GM19023 (cell line): Measurements from ENCODE around the gene GALNT9.
"Not testable (repeated sequence)": the region's sequence is repeated elsewhere in the genome, so short reads cannot be mapped to it uniquely, and the experiment has no call there.

Source experiments
- ATAC-seq: cut with Tn5 transposase; IDR thresholded peaks from one replicate; pipeline ENCODE4 v1.9.1; 2021; ENCODE audit warnings: mild to moderate bottlenecking, moderate library complexity; ENCODE audit not compliant: unreplicated experiment

Gene GALNT9

DNA sequence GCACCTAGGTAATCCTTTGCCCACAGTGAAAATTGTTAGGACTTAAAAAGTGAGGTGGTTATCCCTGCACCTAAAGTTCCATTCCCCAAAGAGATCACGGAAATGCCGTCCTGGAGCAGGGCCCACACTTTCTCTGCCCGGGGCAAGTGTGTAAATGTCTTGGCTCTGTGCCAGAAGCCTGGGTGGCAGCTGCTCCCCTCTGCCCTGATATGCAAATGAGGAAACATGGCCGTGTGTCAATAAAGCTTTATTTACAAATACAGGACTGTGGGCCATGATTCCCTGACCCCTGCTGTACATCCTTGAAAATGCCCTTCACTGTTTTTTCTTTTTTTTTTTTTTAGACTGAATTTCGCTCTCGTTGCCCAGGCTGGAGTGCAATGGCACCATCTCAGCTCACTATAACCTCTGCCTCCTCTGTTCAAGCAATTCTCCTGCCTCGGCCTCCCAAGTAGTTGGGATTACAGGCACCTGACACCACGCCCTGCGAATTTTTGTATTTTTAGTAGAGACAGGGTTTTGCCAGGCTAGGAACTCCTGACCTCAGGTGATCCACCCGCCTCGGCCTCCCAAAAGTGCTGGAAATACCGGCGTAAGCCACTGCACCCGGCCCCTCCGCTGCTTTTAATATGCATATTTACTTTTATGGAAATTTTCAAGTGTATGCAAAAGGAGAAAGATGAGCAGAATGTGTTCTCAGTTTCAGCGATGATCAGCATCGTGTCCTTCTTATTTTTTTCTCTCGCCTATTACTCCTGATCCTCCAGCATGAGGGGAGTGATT is 75.5 kb downstream of the GALNT9 start:
- ATAC-seq: no peak

DNA sequence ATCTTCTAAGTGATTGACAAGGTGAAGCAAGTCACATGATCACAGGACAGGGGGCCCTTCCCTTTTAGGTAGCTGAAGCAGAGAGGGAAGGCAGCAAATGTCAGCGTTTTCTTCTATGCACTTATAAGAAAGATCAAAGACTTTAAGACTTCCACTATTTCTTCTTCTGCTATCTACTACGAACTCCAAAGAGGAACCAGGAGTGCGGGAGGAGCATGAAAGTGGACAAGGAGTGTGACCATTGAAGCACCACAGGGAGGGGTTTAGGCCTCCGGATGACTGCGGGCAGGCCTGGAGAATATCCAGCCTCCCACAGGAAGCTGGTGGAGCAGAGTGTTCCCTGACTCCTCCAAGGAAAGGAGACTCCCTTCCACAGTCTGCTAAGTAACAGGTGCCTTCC is 76.4 kb downstream of the GALNT9 start:
- not testable (repeated sequence) for ATAC-seq

DNA sequence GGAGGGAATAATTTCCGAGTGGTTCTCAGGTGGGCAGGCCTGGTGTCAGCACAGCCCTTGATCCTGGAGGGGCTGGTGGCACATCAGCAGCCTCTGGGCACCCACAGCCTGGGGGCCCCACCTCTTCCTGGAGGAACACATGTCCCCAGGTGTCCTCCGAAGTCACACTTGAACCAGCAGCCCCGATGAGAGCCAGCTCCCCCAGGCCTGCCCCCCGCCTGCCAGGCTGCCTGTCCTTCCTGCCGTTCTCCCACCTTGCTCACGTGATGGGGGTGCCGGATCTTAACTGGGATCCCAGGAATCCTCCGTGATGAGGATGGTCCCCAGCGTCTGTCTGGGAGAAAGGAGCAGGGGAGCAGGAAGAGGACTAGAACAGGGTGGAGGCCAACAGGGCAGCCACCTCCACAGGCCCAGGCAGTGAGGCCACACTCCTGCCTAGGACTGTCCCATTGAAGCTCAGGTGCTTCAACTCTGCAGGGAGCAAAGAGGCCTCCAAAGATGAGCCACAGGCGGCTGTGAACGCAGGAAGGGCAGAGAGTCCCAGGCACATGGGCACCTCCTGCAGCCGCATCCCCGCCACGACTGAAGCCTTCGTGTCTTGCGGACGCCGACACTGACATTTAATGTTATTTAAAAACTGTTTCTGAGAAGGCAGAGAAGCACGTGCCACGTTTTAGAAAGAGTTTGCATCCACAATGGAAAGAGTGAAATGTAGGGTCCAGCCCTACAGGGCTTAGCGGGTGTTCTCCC is 77.5 kb downstream of the GALNT9 start:
- ATAC-seq: no peak

DNA sequence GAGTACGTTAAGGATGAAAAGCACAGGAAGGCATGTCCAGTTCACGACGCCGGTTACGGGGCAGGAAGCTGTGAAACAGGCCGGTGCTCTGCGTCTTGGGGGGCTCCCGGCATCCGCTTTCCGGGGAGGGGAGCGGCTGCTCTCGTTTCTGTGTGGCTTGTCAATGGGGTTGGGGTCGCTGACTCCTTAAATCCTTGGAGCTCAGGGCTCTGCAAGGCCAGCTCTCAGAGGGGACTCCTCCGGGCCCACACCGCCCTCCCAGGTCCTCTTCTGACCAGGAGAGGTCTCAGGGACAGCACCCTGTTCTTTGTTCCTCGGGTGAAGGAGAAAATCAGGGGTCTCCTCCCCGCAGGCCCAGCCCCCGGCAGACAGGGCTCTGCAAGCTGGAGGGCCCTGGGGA is 78.1 kb downstream of the GALNT9 start:
- no peak for ATAC-seq

DNA sequence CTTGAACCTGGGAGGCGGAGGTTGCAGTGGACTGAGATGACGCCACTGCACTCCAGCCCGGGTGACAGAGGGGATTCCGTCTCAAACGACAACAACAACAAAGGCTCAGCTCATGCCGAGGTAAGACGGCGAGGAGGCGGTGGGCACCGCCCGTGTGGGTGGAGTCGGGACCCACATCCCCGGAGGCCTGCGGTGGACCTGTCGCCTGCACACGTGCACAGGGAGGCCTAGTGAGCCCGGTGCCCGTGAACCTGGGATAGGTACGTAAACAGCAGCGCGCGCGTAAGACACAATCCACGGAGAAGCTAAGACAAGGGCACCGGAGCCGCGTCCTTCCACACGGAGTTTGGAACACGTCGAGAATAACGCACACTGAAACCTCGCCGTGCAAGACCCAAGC is 78.7 kb downstream of the GALNT9 start:
- no peak for ATAC-seq

DNA sequence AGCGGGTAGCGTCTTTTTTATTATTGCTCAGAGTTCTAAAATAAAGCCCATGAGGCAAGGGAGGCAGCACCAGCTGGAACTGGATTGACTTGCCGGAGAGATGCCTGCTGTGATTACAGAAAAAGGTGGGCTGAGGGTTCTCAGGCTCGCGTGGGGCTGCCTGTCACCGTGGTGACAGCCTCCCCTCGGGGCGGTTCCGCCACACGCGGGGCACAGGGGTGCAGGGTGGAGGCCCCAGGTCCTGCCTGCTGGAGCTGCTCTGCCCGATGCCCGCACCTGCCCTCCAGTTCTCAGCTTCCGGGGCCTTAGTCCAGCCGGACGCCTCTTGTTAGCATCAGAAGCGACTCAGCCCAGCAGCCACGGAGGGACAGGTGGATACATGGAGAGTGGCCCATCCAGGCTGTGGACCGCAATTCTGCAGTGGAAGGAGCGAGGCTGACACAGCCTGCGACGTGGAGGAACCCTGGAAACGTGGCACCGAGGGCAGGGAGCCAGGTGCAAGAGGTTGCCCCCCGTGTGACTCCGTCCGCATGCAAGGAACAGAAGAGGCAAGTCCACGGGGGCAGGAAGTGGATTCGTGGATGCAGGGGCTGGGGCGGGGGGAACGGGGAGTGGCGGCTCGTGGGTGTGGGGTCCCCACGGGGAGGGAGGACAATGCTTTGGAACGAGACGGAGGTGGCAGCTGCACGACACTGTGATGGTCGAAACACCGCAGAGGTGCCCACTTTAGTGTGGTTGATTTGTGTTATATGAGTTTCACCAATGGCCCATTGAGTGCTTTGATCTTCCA is 79.5 kb downstream of the GALNT9 start:
- no peak for ATAC-seq

DNA sequence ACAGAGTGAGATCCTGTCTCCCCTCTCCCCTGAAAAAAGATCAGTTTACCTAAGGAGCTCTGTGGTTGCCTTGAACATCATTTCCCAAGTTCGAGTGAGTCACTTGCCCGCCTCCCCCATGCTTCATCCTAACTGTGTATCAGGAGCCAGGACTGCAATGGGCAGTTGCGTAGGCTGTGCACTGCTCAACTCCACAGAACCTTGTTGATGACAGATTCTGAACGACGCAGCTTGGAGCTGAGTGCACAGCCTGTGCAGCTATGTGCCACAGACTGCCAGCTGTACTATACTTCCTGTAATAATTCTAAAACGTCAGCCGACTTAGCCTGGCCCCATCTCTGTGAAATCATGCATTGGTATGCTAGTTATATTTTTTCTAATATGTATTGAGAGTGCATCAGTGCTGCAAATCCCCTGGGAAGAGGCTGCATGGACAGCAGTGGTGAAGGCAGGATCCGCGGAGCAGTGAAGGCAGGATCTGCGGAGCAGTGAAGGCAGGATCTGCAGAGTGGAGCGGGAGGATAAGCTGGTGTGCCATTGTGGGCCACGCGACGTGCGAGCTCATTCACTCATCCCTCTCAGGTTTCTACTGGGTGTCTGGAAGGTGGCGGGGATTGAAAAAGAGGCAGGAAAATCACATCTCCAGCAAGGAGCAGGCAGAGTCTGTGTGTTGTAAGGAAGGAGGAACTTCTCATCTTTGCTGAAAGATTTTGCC is 80.8 kb downstream of the GALNT9 start:
- ATAC-seq: no peak

DNA sequence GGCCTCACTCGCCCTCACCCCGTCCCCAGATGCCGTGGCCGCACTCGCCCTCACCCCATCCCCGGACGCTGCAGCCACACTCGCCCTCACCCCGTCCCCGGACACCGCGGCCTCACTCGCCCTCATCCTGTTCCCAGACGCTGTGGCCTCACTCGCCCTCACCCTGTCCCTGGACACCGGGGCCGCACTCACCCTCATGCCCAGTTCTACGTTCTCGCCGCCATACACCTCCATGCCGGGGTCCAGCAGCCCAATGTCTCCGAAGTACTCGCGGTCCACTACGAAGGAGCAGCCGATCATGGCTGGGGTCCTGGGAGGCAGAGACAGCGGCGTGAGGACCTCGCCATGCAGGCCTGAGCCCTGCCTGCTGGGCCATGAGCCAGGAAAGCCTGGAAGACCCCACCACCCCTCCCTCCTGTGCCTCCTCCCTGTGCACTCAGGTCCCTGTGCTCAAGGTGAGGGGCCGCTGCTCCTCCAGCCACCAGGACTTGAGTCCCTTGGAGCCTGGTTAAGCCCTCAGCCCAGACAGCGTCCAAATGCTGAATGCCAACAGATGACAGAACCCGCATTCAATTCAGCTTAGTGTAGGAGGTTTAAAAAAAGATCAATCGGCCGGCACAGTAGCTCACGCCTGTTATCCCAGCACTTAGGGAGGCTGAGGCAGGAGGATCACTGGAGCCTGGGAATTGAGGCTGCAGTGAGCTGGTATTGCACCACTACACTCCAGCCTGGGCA is 81.5 kb downstream of the GALNT9 start:
- ATAC-seq: no peak

DNA sequence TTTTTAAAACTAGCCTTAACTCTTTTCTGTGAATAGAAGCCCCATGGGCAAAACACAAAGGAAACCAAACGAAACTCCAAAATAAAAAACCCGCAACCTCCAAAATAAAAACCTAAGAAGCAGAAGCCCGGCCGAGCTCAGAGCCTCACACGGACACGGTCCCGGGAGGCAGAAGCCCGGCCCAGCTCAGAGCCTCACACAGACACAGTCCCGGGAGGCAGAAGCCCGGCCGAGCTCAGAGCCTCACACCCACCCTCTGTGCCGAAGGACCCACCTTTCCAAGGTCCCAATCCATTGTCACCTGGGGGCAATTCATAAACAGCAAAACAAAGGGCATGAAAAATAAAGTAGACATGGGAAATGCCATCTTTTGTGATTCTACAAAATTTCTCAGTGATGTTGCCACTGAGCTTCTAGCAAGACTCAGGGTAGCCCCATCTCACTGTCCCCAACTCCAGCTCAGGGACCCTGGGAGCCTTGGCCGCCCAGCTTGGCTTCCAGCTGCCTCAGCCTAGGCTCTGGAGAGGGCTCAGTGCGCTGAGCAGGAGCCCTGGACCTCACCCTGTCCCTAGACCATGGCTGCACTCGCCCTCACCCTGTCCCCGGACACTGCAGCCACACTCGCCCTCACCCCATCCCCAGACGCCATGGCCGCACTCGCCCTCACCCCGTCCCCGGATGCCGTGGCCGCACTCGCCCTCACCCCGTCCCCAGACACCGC is 82.2 kb downstream of the GALNT9 start:
- no peak for ATAC-seq

DNA sequence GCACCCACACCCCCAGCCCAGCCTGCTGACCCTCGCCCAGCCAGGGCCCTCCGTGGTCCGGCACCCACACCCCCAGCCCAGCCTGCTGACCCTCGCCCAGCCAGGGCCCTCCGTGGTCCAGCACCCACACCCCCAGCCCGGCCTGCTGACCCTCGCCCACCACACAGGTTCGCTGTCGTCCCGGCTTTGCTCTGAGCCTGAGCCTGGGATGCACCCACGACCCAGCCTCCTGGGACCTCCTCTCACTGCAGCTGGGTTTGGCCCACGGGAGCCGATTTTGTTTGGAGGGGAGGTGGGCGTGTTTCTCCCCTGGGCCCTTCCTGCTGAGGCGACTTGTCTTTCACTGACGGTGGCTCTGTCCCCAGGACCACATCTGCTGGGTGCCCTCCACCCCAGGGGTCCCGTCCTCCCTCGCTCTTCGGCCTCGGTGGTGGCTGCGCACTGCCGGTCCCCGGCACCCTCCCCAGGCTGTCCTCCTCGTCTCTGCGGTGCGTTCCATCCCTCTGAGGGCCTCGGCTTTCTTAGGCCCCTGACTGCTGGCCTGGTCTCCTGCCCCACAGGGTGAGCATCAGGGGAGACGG is 83.8 kb downstream of the GALNT9 start:
- no peak for ATAC-seq

DNA sequence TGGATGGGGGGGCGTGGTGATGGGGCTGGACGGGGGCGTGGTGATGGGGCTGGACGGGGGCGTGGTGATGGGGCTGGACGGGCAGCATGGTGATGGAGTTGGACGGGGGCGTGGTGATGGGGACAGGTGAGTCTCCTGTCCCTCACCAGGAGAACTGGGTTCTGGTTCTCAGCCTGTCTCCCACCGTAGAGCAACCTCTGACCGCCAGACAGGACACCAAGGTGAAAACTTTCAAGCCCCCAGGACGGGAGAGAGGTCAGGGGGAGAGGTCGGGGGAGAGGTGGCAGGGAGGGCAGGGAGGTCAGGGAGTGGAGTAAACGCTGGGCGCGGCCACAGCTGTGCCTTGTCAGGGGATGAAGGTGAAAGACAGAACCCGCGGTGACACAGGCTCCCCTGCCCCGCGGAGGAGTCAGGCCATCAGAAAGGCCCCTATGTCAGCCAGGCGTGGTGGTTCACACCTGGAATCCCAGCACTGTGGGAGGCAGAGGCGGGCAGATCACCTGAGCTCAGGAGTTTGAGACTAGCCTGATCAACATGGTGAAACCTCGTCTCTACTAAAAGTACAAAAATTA is 84.6 kb downstream of the GALNT9 start:
- no peak for ATAC-seq

DNA sequence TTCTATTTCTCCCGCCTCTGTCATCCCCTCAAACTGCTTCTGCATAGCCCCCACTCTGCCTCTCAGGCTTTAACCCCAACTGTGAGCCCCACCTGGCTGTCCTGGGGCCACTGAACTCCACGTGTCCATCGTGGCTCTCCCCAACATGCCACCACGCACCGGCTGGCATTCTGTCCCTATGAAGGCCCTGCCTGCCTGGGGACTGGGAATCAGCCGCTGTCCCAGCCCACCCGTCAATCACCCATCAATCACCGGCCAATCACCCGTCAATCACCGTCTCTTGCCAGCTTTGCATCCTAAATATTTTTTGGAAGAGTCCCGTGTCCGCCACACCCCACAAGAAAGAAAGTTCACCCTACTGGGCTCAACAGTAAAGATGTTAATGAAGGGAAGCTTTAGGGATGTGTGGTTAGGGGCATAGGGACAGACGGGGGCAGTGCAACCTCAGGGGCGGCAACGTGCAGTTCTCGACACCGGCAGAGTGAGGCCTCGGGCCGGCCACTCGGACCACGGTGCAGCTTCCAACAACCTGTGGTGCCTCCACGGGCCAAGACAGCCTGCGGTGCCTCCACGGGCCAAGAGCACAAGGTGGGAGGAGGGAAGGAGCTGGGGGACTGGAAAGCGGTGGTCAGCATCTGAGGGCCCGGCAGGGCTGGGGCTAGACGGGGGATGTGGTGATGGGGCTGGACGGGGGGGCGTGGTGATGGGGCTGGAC is 85.6 kb downstream of the GALNT9 start:
- no peak for ATAC-seq

DNA sequence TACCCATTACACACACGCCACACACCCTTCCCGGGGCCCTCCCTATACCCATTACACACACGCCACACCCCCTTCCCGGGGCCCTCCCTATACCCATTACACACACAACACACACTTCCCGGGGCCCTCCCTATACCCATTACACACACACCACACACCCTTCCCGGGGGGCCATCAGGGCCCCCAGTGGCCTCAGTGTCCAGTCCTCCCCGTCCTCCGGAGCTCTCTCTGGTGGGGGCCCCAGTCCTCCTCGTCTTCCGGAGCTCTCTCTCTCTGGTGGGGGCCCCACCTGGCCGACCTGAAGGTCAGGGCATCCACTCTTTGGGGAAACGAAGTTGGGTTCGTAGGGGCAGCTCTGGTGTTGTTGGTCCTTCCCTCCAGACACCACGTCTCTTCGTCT is 86.2 kb downstream of the GALNT9 start:
- not testable (repeated sequence) for ATAC-seq

DNA sequence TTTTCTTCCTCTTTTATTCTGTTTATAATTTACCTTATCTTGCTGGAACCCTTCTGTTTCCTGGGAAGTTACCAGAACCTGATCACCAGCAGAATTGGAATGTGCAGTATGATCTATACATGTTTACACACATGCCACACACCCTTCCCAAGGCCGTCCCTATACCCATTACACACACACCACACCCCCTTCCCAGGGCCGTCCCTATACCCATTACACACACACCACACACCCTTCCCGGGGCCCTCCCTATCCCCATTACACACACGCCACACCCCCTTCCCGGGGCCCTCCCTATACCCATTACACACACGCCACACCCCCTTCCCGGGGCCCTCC is 88.8 kb downstream of the GALNT9 start:
- not testable (repeated sequence) for ATAC-seq

DNA sequence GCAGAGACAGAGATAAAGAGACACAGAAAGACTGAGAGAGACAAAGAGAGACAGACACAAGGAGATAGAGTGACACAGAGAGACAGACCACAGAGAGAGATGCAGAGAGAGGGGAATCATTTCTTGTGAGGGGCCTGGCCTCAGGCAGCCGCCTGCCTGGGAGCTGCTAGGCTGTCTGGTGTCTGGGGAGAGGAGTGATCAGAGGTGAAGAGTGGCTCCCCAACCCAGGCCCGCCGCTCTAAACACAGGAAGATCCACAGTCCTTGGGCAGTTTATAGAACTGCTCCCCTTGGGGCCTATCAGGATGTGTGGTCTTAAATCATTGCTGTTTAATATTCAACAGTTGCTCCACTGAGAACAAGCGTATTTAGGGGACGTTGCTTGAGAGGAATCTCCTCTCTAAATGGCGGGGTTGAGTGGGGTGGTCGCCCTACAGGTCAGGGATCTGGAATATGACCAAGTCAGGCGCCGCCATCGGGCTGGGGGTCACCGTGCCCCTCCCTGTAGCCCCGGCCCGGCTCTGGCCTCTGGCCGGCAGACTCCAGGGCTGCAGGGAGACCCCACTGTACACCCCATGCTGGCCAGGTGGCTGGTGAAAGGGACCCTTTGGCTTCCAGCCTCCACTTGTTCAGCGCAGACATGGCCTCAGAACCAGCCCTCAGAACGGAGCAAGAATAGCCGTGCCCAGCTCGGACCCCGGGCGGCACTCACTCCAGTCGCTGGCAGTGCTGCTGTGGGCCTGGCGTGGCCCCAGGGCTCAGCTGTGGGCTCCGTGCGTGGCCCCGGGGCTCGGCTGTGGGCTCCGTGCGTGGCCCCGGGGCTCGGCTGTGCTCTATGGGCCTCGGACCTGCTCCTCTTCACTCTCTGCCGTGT is 89.4 kb downstream of the GALNT9 start:
- no peak for ATAC-seq

DNA sequence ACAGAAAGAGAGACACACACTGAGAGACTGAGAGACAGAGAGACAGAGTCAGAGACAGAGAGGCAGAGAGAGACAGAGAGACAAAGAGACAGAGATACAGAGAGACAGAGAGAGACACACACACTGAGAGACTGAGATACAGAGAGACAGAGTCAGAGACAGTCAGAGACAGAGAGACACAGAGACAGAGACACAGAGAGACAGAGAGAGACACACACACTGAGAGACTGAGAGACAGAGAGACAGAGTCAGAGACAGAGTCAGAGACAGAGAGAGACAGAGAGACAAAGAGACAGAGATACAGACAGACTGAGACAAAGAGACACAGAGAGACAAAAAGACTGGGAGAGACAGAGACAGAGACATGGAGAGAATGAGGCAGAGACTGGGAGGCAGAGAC is 90.0 kb downstream of the GALNT9 start:
- ATAC-seq: no peak

DNA sequence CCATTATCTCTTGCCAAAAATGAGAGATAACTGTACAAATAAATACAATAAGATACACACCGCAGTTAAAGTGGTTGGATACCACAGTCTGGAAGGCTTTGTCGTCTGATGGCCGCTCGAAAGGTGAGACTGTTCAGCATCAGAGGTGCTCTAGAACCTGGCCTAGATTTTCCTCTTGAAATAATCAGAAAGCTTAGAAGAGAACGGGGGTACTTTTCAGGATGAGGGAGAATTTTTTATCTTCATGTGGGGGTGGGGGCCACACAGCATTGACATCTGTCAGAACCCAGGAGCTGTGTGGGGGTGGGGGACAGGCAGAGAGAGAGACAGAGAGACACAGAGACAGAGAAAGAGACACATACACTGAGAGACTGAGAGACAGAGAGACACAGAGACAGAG is 90.5 kb downstream of the GALNT9 start:
- no peak for ATAC-seq

DNA sequence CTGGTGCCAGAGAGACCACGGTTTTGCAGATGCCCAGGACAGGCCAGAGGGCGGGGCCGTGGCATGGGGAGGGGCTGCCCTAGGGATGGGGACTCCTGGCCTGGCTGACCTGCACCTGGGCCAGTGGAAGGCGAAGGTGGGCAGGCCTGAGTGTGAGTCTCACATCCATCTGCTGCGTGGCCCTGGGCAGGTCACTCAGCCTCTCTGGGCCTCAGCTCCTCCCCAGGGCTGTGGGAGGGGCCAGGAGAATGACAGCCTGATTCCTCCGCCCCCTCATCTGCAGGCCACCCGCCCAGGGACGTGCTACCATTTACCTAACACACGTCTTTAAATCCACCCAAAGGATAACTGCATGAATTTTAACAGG is 90.9 kb downstream of the GALNT9 start:
- ATAC-seq: no peak
